Epithelial cell of esophagus (primary cell): ENCODE measurements around the gene SRSF9.
A peak's percentile ranks its signal among the peaks of the same experiment; 100 is the strongest.
"Not testable (repeated sequence)": the region's sequence is repeated elsewhere in the genome, so short reads cannot be mapped to it uniquely, and the experiment has no call there.

ENCODE experiments used
- DNase-seq: peaks from one replicate; pipeline ENCODE4 v3.0.0; 2010; ENCODE audit warnings: low read depth
- H3K4me3 ChIP-seq: 2 replicates; pipeline ENCODE4 v1.5.1; 2011; ENCODE audit warnings: mild to moderate bottlenecking, low read length, control low read depth
- TF ChIP-seq, protein P1 (sequence below): IDR thresholded peaks from 2 replicates; pipeline ENCODE4 v1.5.1; 2011; ENCODE audit warnings: low read depth, mild to moderate bottlenecking, low read length, control low read depth, inconsistent platforms; ENCODE audit not compliant: insufficient read depth; ENCODE audit errors: missing control alignments

SRSF9 gene

DNA sequence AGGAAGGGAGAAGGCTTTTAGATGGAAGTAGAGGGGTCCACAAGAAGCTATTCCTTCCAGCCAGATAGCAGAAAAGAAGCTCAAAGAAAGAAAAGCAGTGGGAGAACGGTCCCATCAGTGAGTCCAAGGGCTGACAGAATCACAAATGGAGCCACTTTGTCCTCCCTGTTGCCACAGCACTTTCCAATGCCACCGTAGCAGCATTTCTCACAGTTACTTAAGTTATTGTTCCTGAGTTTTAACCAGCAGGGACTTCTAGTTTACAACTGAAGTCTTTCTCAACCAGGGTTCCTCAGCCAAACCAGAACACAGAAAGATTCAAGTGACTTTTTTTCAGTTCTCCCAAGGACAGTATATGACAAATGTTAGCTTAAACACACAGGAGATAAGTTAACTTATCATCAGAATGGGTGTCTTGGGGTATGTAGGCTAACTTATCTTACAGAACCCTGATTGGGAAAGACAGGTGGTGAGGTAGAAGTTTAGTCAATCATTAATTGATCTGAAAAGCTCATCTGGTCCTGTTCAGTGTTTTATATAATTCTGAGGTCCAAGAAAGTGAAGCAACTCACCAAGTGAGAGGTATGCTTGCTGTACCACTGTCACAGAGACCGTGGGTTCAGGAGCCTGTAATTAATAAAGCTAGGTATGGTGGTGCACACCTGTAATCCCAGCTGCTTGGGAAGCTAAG is 16.3 kb downstream of the SRSF9 start:
- DNase-seq = no peak
- H3K4me3 ChIP-seq = no peak overlapping the region
- TF ChIP-seq, protein P1, sequence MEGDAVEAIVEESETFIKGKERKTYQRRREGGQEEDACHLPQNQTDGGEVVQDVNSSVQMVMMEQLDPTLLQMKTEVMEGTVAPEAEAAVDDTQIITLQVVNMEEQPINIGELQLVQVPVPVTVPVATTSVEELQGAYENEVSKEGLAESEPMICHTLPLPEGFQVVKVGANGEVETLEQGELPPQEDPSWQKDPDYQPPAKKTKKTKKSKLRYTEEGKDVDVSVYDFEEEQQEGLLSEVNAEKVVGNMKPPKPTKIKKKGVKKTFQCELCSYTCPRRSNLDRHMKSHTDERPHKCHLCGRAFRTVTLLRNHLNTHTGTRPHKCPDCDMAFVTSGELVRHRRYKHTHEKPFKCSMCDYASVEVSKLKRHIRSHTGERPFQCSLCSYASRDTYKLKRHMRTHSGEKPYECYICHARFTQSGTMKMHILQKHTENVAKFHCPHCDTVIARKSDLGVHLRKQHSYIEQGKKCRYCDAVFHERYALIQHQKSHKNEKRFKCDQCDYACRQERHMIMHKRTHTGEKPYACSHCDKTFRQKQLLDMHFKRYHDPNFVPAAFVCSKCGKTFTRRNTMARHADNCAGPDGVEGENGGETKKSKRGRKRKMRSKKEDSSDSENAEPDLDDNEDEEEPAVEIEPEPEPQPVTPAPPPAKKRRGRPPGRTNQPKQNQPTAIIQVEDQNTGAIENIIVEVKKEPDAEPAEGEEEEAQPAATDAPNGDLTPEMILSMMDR = no peak

DNA sequence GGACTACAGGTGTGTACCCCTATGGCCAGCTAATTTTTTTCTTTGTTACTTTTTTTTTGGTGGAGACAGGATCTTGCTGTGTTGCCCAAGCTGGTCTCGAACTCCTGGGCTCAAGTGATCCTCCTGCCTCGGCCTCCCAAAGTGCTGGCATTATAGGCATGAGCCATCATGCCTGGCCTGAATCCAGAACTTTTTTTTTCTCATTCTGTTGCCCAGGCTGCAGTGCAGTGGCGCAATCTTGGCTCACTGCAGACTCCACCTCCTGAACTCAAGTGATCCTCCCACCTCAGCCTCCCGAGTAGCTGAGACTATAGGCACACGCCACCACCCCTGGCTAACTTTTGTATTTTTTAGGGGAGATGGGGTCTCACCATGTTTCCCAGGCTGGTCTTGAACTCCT is 17.0 kb downstream of the SRSF9 start:
- DNase-seq = not testable (repeated sequence)

DNA sequence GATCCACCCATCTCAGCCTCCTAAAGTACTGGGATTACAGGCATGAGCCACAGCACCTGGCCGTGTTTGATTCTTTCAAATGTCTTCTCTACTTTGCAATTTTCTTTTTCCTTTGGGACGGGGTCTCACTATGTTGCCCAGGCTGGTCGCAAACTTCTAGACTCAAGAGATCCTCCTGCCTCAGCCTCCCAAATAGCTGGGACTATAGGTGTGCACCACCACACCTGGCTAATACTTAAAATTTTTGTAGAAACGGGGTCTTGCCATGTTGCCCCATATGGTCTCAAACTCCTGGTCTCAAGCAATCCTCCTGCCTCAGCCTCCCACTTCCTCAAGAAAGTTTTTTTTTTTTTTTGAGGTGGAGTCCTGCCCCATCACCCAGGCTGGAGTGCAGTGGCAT is 21.6 kb downstream of the SRSF9 start:
- H3K4me3 ChIP-seq = no peak overlapping the region
- DNase-seq = no peak
- TF ChIP-seq, protein P1 = no peak

More for the DNA sequence above, 17.0 kb downstream of the SRSF9 start:
- H3K4me3 ChIP-seq = not testable (repeated sequence)

DNA sequence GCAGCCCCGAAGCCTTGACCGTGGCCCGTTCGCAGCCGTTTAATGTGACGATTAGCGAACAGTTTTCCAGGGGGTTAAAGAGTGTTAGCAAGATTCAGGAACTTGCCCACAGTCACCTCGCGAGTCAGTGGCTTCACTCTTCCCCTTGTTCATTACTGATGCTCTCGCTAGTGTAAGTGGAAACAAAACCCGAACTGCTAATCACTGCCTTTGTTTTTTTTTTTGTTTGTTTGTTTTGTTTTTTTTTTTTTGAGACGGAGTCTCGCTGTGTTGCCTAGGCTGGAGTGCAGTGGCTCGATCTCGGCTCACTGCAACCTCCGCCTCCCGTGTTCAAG is 22.7 kb downstream of the SRSF9 start:
- H3K4me3 ChIP-seq = peak overlapping the region; percentile 93
- not testable (repeated sequence) for DNase-seq

DNA sequence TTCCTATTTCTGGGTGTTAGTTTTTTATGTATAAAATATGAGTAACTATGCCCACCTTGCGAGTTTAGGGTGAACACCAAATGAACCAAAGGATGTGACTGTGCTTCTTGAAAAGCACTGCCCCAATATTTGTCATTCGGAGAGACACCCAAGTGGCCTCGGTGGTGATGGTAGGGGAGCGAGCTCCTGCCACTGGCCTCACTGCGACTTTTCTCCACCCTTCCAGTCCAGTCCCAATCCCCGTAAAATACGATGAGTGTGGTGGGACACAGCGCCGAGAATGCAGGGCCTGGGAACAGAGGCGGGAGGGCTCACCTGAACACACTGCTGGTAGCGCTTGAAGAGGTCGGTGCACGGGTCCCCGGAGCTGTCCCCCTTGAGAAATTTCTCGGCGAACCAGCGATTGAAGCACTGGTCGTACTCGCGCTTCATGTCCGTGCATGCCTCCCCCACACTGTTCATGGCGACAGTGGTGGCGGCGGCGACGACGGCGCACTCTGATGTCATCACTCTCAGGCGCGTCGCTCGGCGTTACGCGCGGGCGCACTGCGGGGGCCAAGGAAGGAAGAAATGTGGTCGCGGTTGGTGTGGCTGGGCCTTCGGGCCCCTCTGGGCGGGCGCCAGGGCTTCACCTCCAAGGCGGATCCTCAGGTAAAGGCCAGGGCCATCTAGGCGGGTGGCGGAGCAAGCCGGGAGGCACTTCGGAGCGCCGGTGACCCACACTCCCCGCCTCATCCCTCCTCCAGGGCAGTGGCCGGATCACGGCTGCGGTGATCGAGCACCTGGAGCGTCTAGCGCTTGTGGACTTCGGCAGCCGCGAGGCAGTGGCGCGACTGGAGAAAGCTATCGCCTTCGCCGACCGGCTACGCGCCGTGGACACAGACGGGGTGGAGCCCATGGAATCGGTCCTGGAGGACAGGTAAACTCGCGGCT is 23.4 kb downstream of the SRSF9 start, which contains the start of the genes GATC and TRIAP1:
Gene GATC, plus strand, starts transcription at position 534 of the 933 bp plus-strand sequence. Its CDS starts 37 bp downstream, at position 571.
Gene TRIAP1, minus strand, starts transcription at position 474 of the 933 bp plus-strand sequence. Its CDS starts 12 bp downstream, at position 462.
- H3K4me3 ChIP-seq = peak within 1 kb of the TSS; percentile 93
- DNase-seq = peak; percentile 90
- TF ChIP-seq, protein P1 = no peak

DNA sequence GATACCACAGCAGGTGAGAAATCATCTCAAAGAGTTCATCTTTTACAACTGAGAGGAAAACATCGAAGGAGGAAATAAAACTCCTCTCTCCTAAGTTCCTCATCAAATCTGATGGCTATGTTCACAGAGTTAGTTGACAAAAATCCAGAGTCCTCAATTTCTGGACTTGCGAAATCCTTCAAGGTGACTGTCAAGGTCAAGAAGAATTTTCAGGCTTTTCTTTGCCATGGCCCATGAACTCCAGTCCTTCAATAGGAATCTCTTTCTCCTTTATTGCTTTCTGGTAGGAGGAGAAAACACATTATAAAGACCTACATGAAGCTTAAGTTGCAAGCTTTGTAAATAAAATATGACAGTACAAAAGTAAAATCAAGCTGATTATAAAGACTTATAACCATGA is 24.9 kb downstream of the SRSF9 start:
- TF ChIP-seq, protein P1 = no peak
- DNase-seq = no peak
- peak overlapping the region; percentile 93 for H3K4me3 ChIP-seq

DNA sequence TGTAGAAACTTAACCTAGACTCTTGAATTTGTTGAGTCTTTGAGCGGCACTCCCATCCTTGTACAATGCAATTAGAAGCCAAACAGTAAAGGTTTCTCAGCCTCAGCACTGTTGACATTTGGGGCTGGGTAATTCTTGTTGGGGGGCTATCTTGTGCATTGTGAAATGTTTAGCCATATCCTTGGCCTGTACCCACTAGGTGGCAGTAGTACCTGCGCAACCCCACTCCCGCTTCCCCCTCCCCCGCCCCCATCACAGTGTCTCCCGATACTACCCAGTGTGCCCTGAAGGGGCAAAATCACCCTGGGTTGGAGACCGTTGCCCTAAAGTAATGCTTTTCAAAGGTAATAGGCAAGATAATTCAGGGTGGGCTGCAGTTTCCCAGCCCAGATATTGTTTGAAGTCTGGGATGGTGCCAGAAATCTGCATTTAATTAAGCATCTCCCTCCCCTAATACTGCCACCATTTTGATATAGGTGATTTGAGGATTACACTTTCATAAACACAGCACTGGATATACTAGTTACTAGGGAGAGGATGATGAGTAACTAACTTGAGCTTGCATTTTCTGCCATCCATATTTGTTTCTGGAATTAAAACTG is 29.8 kb downstream of the SRSF9 start:
- peak; percentile 77 for DNase-seq
- H3K4me3 ChIP-seq = peak overlapping the region; percentile 22
- TF ChIP-seq, protein P1 = peak; percentile 67
